HG02885 (cell line): ENCODE measurements around the gene LRRC37A2.
A peak's percentile ranks its signal among the peaks of the same experiment; 100 is the strongest.
"Not testable (repeated sequence)": the region's sequence is repeated elsewhere in the genome, so short reads cannot be mapped to it uniquely, and the experiment has no call there.

ENCODE experiments used
- ATAC-seq: cut with Tn5 transposase; IDR thresholded peaks from one replicate; pipeline ENCODE4 v1.9.1; 2021; ENCODE audit warnings: mild to moderate bottlenecking; ENCODE audit not compliant: unreplicated experiment, poor library complexity

The LRRC37A2 gene

GRCh38 chr17:46512168-46512567 lies at the start of gene LRRC37A2:
Gene LRRC37A2, plus strand, starts transcription at chr17:46512468. Its CDS starts 245 bp downstream, at chr17:46512713.
- not testable (repeated sequence) for ATAC-seq

- not testable (repeated sequence) for ATAC-seq
Measured at GRCh38 chr17:46467618-46468017, 44.6 kb upstream of the LRRC37A2 start.

GRCh38 chr17:46474489-46474888 lies 37.8 kb upstream of the LRRC37A2 start:
- ATAC-seq, result not testable (repeated sequence)

- not testable (repeated sequence) for ATAC-seq
Measured at GRCh38 chr17:46475583-46475982, 36.7 kb upstream of the LRRC37A2 start.

- ATAC-seq, result not testable (repeated sequence)
Measured at GRCh38 chr17:46478823-46479222, 33.4 kb upstream of the LRRC37A2 start.

- not testable (repeated sequence) for ATAC-seq
Measured at GRCh38 chr17:46481310-46481709, 31.0 kb upstream of the LRRC37A2 start.

- not testable (repeated sequence) for ATAC-seq
Measured at GRCh38 chr17:46492021-46492420, 20.2 kb upstream of the LRRC37A2 start.

- not testable (repeated sequence) for ATAC-seq
Measured at GRCh38 chr17:46499437-46500139, 12.7 kb upstream of the LRRC37A2 start.

- ATAC-seq, result not testable (repeated sequence)
Measured at GRCh38 chr17:46505896-46506295, 6.4 kb upstream of the LRRC37A2 start.

- not testable (repeated sequence) for ATAC-seq
Measured at GRCh38 chr17:46534716-46535115, 22.4 kb downstream of the LRRC37A2 start.

- not testable (repeated sequence) for ATAC-seq
Measured at GRCh38 chr17:46548607-46549006, 36.3 kb downstream of the LRRC37A2 start.

GRCh38 chr17:46559155-46559554 lies 46.9 kb downstream of the LRRC37A2 start:
- not testable (repeated sequence) for ATAC-seq

GRCh38 chr17:46560048-46560447 lies 47.8 kb downstream of the LRRC37A2 start:
- not testable (repeated sequence) for ATAC-seq

GRCh38 chr17:46566284-46566683 lies 54.0 kb downstream of the LRRC37A2 start:
- not testable (repeated sequence) for ATAC-seq

GRCh38 chr17:46566980-46567379 lies 54.7 kb downstream of the LRRC37A2 start:
- not testable (repeated sequence) for ATAC-seq

- not testable (repeated sequence) for ATAC-seq
Measured at GRCh38 chr17:46571796-46572195, 59.5 kb downstream of the LRRC37A2 start.

- ATAC-seq, result peak; percentile 86
Measured at GRCh38 chr17:46579083-46580075, 67.1 kb downstream of the LRRC37A2 start, which contains the start of gene ARL17A. Gene ARL17A, minus strand, starts transcription at chr17:46579691. Its CDS starts 3,369 bp downstream, at chr17:46576322.

GRCh38 chr17:46580082-46580481 lies 67.8 kb downstream of the LRRC37A2 start:
- ATAC-seq, result not testable (repeated sequence)

GRCh38 chr17:46585444-46585843 lies 73.2 kb downstream of the LRRC37A2 start:
- ATAC-seq, result not testable (repeated sequence)
